GM12878 (cell line): ENCODE results near the gene PKHD1.

Experiments
- CHD2 ChIP-seq: IDR thresholded peaks from 2 replicates; pipeline ENCODE4 v1.6.1; 2011; ENCODE audit warnings: low read depth, low read length, improper control_type of control experiment, borderline replicate concordance
- CREM ChIP-seq: IDR thresholded peaks from 2 replicates; pipeline ENCODE4 v1.6.1; 2014; ENCODE audit warnings: antibody characterized with exemption, low read depth
- E4F1 ChIP-seq: fragments of 450-650 bp; IDR thresholded peaks from 2 replicates; pipeline ENCODE4 v1.6.1; 2018; ENCODE audit warnings: borderline replicate concordance, mild to moderate bottlenecking; ENCODE audit not compliant: partially characterized antibody
- NFYB ChIP-seq: IDR thresholded peaks from 2 replicates; pipeline ENCODE4 v1.6.1; 2011; ENCODE audit warnings: low read depth, mild to moderate bottlenecking, low read length, improper control_type of control experiment, moderate library complexity; ENCODE audit not compliant: insufficient read depth
- POLR2A ChIP-seq: IDR thresholded peaks from 2 replicates; pipeline ENCODE4 v1.6.1; 2011; ENCODE audit warnings: low read depth, mild to moderate bottlenecking, low read length
- POU2F2 ChIP-seq: IDR thresholded peaks from 3 replicates; pipeline ENCODE4 v1.6.1; 2011; ENCODE audit warnings: low read depth, mild to moderate bottlenecking, low read length, borderline replicate concordance
- REST ChIP-seq: IDR thresholded peaks from 2 replicates; pipeline ENCODE4 v1.6.1; 2012; ENCODE audit warnings: mild to moderate bottlenecking, low read depth, low read length
- SMC3 ChIP-seq: IDR thresholded peaks from 2 replicates; pipeline ENCODE4 v1.6.1; 2011; ENCODE audit warnings: low read length, improper control_type of control experiment, borderline replicate concordance
- USF1 ChIP-seq: IDR thresholded peaks from 2 replicates; pipeline ENCODE4 v1.6.1; 2011; ENCODE audit warnings: borderline replicate concordance, low read depth, mild to moderate bottlenecking, moderate library complexity, mixed read lengths, low read length; ENCODE audit not compliant: insufficient read depth; ENCODE audit errors: extremely low read length
- ZNF217 ChIP-seq: fragments of 450-650 bp; IDR thresholded peaks from 2 replicates; pipeline ENCODE4 v1.6.1; 2017; ENCODE audit warnings: antibody characterized with exemption, mild to moderate bottlenecking
- TF ChIP-seq, protein P1 (sequence below): IDR thresholded peaks from 2 replicates; pipeline ENCODE4 v1.6.1; 2012; ENCODE audit warnings: low read depth, low read length, improper control_type of control experiment
- TF ChIP-seq, protein P2 (sequence below), 3 experiments: IDR thresholded peaks in 2 of 3; conservative IDR thresholded peaks in 1 of 3; 2 replicates each; pipeline ENCODE4 v1.5.1; 2011; ENCODE audit warnings: low read depth in 3 of 3, low read length in 3 of 3, mild to moderate bottlenecking in 3 of 3, control low read depth in 2 of 3, moderate library complexity in 2 of 3, inconsistent platforms in 1 of 3, mixed read lengths in 1 of 3; ENCODE audit not compliant: control insufficient read depth in 2 of 3, insufficient read depth in 1 of 3; ENCODE audit errors: extremely low read depth in 1 of 3
- TF ChIP-seq, protein P3 (sequence below): fragments of 450-650 bp; IDR thresholded peaks from 2 replicates; pipeline ENCODE4 v1.6.1; 2017; ENCODE audit warnings: mild to moderate bottlenecking, low read depth, inconsistent platforms; ENCODE audit not compliant: poor library complexity, severe bottlenecking

DNA sequence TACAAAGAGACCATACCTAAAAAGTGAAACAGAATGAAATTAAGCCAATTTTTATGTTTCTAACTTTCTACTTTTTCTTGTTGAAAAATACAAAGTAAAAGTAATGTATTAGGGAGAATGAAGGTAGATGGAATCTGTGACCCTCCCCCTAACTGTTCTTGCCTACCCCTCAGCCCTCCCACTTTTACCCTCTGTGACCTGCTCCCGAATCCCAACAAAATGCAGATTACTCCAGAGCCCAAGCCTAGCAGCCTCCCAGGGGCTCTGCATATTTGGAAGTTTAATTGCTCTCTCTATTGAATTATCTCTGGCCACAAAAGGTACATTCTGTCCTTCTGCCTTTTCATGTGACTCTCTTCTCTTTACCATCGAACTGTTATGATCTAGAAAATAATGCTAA, 201.5 kb downstream of the PKHD1 start:
- TF ChIP-seq E4F1, result no peak
- no peak for TF ChIP-seq CHD2
- TF ChIP-seq, protein P1, sequence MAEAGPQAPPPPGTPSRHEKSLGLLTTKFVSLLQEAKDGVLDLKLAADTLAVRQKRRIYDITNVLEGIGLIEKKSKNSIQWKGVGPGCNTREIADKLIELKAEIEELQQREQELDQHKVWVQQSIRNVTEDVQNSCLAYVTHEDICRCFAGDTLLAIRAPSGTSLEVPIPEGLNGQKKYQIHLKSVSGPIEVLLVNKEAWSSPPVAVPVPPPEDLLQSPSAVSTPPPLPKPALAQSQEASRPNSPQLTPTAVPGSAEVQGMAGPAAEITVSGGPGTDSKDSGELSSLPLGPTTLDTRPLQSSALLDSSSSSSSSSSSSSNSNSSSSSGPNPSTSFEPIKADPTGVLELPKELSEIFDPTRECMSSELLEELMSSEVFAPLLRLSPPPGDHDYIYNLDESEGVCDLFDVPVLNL, result no peak
- TF ChIP-seq, protein P2, sequence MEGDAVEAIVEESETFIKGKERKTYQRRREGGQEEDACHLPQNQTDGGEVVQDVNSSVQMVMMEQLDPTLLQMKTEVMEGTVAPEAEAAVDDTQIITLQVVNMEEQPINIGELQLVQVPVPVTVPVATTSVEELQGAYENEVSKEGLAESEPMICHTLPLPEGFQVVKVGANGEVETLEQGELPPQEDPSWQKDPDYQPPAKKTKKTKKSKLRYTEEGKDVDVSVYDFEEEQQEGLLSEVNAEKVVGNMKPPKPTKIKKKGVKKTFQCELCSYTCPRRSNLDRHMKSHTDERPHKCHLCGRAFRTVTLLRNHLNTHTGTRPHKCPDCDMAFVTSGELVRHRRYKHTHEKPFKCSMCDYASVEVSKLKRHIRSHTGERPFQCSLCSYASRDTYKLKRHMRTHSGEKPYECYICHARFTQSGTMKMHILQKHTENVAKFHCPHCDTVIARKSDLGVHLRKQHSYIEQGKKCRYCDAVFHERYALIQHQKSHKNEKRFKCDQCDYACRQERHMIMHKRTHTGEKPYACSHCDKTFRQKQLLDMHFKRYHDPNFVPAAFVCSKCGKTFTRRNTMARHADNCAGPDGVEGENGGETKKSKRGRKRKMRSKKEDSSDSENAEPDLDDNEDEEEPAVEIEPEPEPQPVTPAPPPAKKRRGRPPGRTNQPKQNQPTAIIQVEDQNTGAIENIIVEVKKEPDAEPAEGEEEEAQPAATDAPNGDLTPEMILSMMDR (IDR thresholded peaks at IDR 0.05 in 2 of 3, conservative IDR thresholded peaks at IDR 0.05 in 1 of 3; ENCODE audit: control insufficient read depth in 2 of 3, extremely low read depth in 1 of 3, insufficient read depth in 1 of 3, low read depth in 3 of 3, low read length in 3 of 3), result no peak
- TF ChIP-seq ZNF217, result no peak
- TF ChIP-seq NFYB, result no peak
- TF ChIP-seq CREM, result no peak
- TF ChIP-seq POLR2A, result no peak
- TF ChIP-seq POU2F2, result no peak
- TF ChIP-seq SMC3, result no peak
- TF ChIP-seq, protein P3, sequence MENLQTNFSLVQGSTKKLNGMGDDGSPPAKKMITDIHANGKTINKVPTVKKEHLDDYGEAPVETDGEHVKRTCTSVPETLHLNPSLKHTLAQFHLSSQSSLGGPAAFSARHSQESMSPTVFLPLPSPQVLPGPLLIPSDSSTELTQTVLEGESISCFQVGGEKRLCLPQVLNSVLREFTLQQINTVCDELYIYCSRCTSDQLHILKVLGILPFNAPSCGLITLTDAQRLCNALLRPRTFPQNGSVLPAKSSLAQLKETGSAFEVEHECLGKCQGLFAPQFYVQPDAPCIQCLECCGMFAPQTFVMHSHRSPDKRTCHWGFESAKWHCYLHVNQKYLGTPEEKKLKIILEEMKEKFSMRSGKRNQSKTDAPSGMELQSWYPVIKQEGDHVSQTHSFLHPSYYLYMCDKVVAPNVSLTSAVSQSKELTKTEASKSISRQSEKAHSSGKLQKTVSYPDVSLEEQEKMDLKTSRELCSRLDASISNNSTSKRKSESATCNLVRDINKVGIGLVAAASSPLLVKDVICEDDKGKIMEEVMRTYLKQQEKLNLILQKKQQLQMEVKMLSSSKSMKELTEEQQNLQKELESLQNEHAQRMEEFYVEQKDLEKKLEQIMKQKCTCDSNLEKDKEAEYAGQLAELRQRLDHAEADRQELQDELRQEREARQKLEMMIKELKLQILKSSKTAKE, result no peak
- no peak for TF ChIP-seq USF1
- TF ChIP-seq REST, result no peak
